K562 (cell line): ENCODE data around the gene DENND1A. TPM values are rescaled to one million over a fixed set of nuclear protein-coding genes. Genes with fewer than 3 reads are reported as not detected.

Source experiments
- ATAC-seq: fragments of 200-7000 bp; cut with Tn5 transposase; 3 replicates; pipeline ENCODE4 v1.9.1; 2020; ENCODE audit warnings: moderate library complexity
- BruUV-seq: library from RNA; stranded (reverse); fragments of 400-500 nt; replicated peaks from 2 replicates; lab custom pipeline; 2021; lab: Mats Ljungman, UMichigan
- CTCF ChIA-PET: fragments of 300-600 bp; formaldehyde crosslinking; extraction: SDS; loops from one replicate; lab custom pipeline; 2021; ENCODE audit warnings: low intra/inter-chr PET ratio; lab: Yijun Ruan, JAX
- POLR2A ChIA-PET: fragments of 300-600, 350-650 bp; sonication (Branson Sonifier 250); formaldehyde crosslinking; extraction: SDS; loops from one replicate; lab custom pipeline; 2021; ENCODE audit warnings: antibody characterized with exemption, inconsistent platforms; lab: Yijun Ruan, JAX
- DNase-seq, 4 experiments: peaks; one replicate each; pipeline versions ENCODE4 v3.0.0 to v3.0.0-alpha.2; 2011 to 2018; ENCODE audit warnings: low spot score in 3 of 4, mixed read lengths in 3 of 4; ENCODE audit errors: extremely low read depth in 1 of 4
- FAIRE-seq: peaks from 2 replicates; lab custom pipeline; 2011; peaks lifted over from hg19 to GRCh38; lab: Jason Lieb, UNC
- H2AFZ ChIP-seq: 2 replicates; pipeline ENCODE4 v1.6.0; 2011; ENCODE audit warnings: low read depth, low read length, control low read depth, inconsistent platforms
- H3K27ac ChIP-seq: fragments of 200-600 bp; 3 replicates; pipeline ENCODE4 v1.8.0; 2011; ENCODE audit warnings: low read depth, mild to moderate bottlenecking, control low read depth, inconsistent platforms, low read length, moderate library complexity, mixed read lengths; ENCODE audit errors: extremely low read depth
- H3K27me3 ChIP-seq, 2 experiments: fragments of 300-600 bp in 1 of 2; 2 replicates in 1 of 2; 3 replicates in 1 of 2; pipeline versions ENCODE4 v1.6.0 to v1.8.0; 2011; ENCODE audit warnings: inconsistent platforms in 2 of 2, low read length in 2 of 2, mild to moderate bottlenecking in 1 of 2, mixed read lengths in 1 of 2, moderate library complexity in 1 of 2; ENCODE audit not compliant: control insufficient read depth in 2 of 2, insufficient read depth in 2 of 2
- H3K36me3 ChIP-seq: fragments of 300-600 bp; 3 replicates; pipeline ENCODE4 v1.8.0; 2011; ENCODE audit warnings: mild to moderate bottlenecking, low read length, inconsistent platforms; ENCODE audit not compliant: control insufficient read depth, insufficient read depth
- H3K4me1 ChIP-seq, 2 experiments: fragments of 200-600 bp in 1 of 2; replicated peaks in 1 of 2; 2 replicates in 1 of 2; 3 replicates in 1 of 2; pipeline versions ENCODE4 v1.5.1 to v1.8.0; 2011; ENCODE audit warnings: inconsistent platforms in 2 of 2, low read length in 2 of 2, mild to moderate bottlenecking in 1 of 2, mixed read lengths in 1 of 2, moderate library complexity in 1 of 2; ENCODE audit not compliant: control insufficient read depth in 2 of 2, insufficient read depth in 2 of 2
- H3K4me2 ChIP-seq: 2 replicates; pipeline ENCODE4 v1.6.1; 2011; ENCODE audit warnings: low read length, control low read depth, inconsistent platforms, mixed read lengths; ENCODE audit not compliant: insufficient read depth
- H3K4me3 ChIP-seq: fragments of 200-600 bp; sonication (generic), shearing (Covaris generic); 2 replicates; pipeline ENCODE4 v1.5.1; 2016; ENCODE audit warnings: control low read depth, inconsistent platforms
- H3K79me2 ChIP-seq: fragments of 200-600 bp; 3 replicates; pipeline ENCODE4 v1.8.0; 2011; ENCODE audit warnings: low read length, inconsistent platforms; ENCODE audit not compliant: control insufficient read depth, insufficient read depth
- H3K9ac ChIP-seq, 2 experiments: 2 replicates each; pipeline versions ENCODE4 v1.6.0 to v1.6.1; 2011; ENCODE audit warnings: low read depth in 2 of 2, low read length in 2 of 2, control low read depth in 1 of 2, inconsistent platforms in 1 of 2, mild to moderate bottlenecking in 1 of 2, mixed read lengths in 1 of 2; ENCODE audit not compliant: insufficient read depth in 1 of 2
- H3K9me1 ChIP-seq: one replicate; pipeline ENCODE4 v1.6.0; 2011; ENCODE audit warnings: inconsistent platforms, mild to moderate bottlenecking, low read length, moderate library complexity; ENCODE audit not compliant: control insufficient read depth, insufficient read depth
- H3K9me3 ChIP-seq: replicated peaks from 2 replicates; pipeline ENCODE4 v1.5.1; 2011; ENCODE audit warnings: low read depth, low read length, inconsistent platforms; ENCODE audit not compliant: control insufficient read depth, insufficient read depth
- H4K20me1 ChIP-seq: replicated peaks from 2 replicates; pipeline ENCODE4 v1.6.1; 2011; ENCODE audit warnings: low read length, inconsistent platforms, mixed read lengths; ENCODE audit not compliant: control insufficient read depth, insufficient read depth
- TCF15 ChIP-seq: fragments of 250-450 bp; sonication (Bioruptor Pico); IDR thresholded peaks from 2 replicates; pipeline ENCODE4 v1.8.0; 2022; ENCODE audit warnings: moderate library complexity, mild to moderate bottlenecking, inconsistent platforms
- TEAD4 ChIP-seq, 2 experiments: sonication (generic) in 1 of 2; formaldehyde crosslinking in 1 of 2; IDR thresholded peaks; 2 replicates each; pipeline versions ENCODE4 v1.6.1 to v1.8.0; 2012 to 2022; ENCODE audit warnings: borderline replicate concordance in 1 of 2, inconsistent platforms in 1 of 2, low read length in 1 of 2, mild to moderate bottlenecking in 1 of 2, missing genetic modification reagents in 1 of 2
- ZNF507 ChIP-seq: conservative IDR thresholded peaks from 2 replicates; pipeline ENCODE4 v1.6.1; 2017; ENCODE audit warnings: missing genetic modification characterization, missing compliant biosample characterization
- WGBS: fragments of 100-300 bp; shearing (Covaris generic); methylation state at CpG from one replicate; pipeline ENCODE4 v1.1.6; 2016; ENCODE audit warnings: low coverage, mixed read lengths; ENCODE audit not compliant: insufficient coverage; ENCODE audit errors: missing lambda C conversion rate; 5-methylcytosine and 5-hydroxymethylcytosine counted together
- in situ Hi-C: fragments of 300-500 bp; cut with MboI; formaldehyde crosslinking; loops from 4 replicates; pipeline ENCODE4 v1.15.0; 2018; ENCODE audit warnings: inconsistent platforms, mixed read lengths
- intact Hi-C: fragments of 100-400 bp; cut with micrococcal nuclease; formaldehyde crosslinking; loops from 2 replicates; pipeline ENCODE4 v1.14.2; 2022
- polyA plus RNA-seq, 8 experiments: library from polyadenylated mRNA; depleted of rRNA in 4 of 8; stranded (reverse) in 5 of 8; unstranded in 3 of 8; fragments of >200 nt; fragmentation: Nextera tagmentation in 2 of 8; fragmentation: Illumina TruSeq in 1 of 8; extraction: Ambion mirVana in 2 of 8; extraction: Trizol in 1 of 8; gene quantifications; 2 replicates each; pipeline versions ENCODE4 v1.2.1 to v1.2.3, GENCODE V29; 2011 to 2014; ENCODE audit warnings: inconsistent platforms in 1 of 8, missing spikeins in 1 of 8
- total RNA-seq, 7 experiments: library from RNA; depleted of rRNA in 6 of 7; stranded (reverse); fragments of >200 nt in 6 of 7; fragmentation: Illumina TruSeq in 2 of 7; extraction: Trizol in 2 of 7; gene quantifications; 2 replicates each; pipeline versions ENCODE4 v1.2.1 to v1.2.3, GENCODE V29; 2011 to 2021; ENCODE audit warnings: low replicate concordance in 1 of 7

Gene DENND1A
- total and polyA plus RNA-seq, 9 of the 15 experiments (the other 6 are each of a cell fraction or from before 2014, with no cell fraction given): 7.6 to 29.5 (median 15.7) TPM

GRCh38 chr9:123394291-123395235 is 535.4 kb downstream of the DENND1A start:
- DNase-seq (no peak), ATAC-seq (no peak), FAIRE-seq (no peak)
- no TSS peak for BruUV-seq
- Histone ChIP-seq H3K36me3 (no peaks in the 10 kb centered on the region), H3K27me3 (no peaks in the 10 kb centered on the region), H3K27ac (no peak overlapping the region), H2AFZ (no peak overlapping the region), H3K4me1 (peaks cover 12 to 37% of the 10 kb centered on the region in 2 experiments; a peak in 4 of 5 replicates), H3K79me2 (no peaks in the 10 kb centered on the region), H3K4me3 (no peak overlapping the region), H3K9ac (peak overlapping the region in 1 of 2 experiments; percentile 53; a peak in 1 of 4 replicates), H3K9me3 (peaks cover 2% of the 10 kb centered on the region; the same call in 1 of the 2 replicates), H3K9me1 (no peaks in the 10 kb centered on the region), H3K4me2 (no peak overlapping the region)
- 67% methylated on average over 16 of the region's 16 CpGs for WGBS
- POLR2A ChIA-PET: interaction anchor here (1.3 kb wide), 1 partner anchor 33 kb away, joined by 4 read pairs; no protein-coding TSS in a partner anchor
- in situ Hi-C loops (no loop called here), intact Hi-C loops (no loop called here)
- TF ChIP-seq TCF15 (CRISPR knock-in tag) (no peak), TEAD4 (IDR thresholded peaks at IDR 0.05; ENCODE audit: low read length) (no peak), TEAD4 (CRISPR knock-in tag; IDR thresholded peaks at IDR 0.05; ENCODE audit: borderline replicate concordance) (no peak), ZNF507 (tag) (no peak)
- TF ChIP-seq, all 486 proteins: peak for 0
- no peaks in the 10 kb centered on the region; the same call in 1 of the 2 replicates for H4K20me1 ChIP-seq
- CTCF ChIA-PET: no interaction called here
